CD14-positive monocyte (primary cell): ENCODE measurements around the gene ZNF281. TPM values are rescaled to one million over a fixed set of nuclear protein-coding genes. Genes with fewer than 3 reads are reported as not detected.
"Not testable (repeated sequence)": the region's sequence is repeated elsewhere in the genome, so short reads cannot be mapped to it uniquely, and the experiment has no call there.

Source experiments
- DNase-seq, 3 donors: peaks; one replicate each; pipeline ENCODE4 v3.0.0-alpha.2; 2011 to 2022
- H2AFZ ChIP-seq: 2 replicates; pipeline ENCODE4 v1.6.0; 2012; ENCODE audit warnings: mild to moderate bottlenecking, low read depth, low read length, inconsistent platforms; ENCODE audit not compliant: insufficient read depth, poor library complexity, severe bottlenecking
- H3K27ac ChIP-seq, 2 donors: 1 replicate in 1 of 2; 2 replicates in 1 of 2; pipeline ENCODE4 v1.5.1; 2012 to 2013; ENCODE audit warnings: low read length in 2 of 2, control low read depth in 1 of 2, inconsistent platforms in 1 of 2, low read depth in 1 of 2, mild to moderate bottlenecking in 1 of 2
- H3K27me3 ChIP-seq, 2 donors: one replicate each; pipeline versions ENCODE4 v1.6.0 to v1.6.1; 2011 to 2013; ENCODE audit warnings: low read length in 2 of 2; ENCODE audit not compliant: control insufficient read depth in 2 of 2, insufficient read depth in 2 of 2
- H3K36me3 ChIP-seq, 2 donors: replicated peaks in 1 of 2; 1 replicate in 1 of 2; 2 replicates in 1 of 2; pipeline versions ENCODE4 v1.5.1 to v1.6.1; 2012 to 2013; ENCODE audit warnings: low read length in 2 of 2, control low read depth in 1 of 2, inconsistent platforms in 1 of 2, mild to moderate bottlenecking in 1 of 2; ENCODE audit not compliant: insufficient read depth in 2 of 2, control insufficient read depth in 1 of 2
- H3K4me1 ChIP-seq, 2 donors: 1 replicate in 1 of 2; 2 replicates in 1 of 2; pipeline versions ENCODE4 v1.5.1 to v1.6.1; 2012 to 2013; ENCODE audit warnings: low read length in 2 of 2, control low read depth in 1 of 2, inconsistent platforms in 1 of 2, mild to moderate bottlenecking in 1 of 2, moderate library complexity in 1 of 2; ENCODE audit not compliant: insufficient read depth in 2 of 2, control insufficient read depth in 1 of 2
- H3K4me2 ChIP-seq: replicated peaks from 2 replicates; pipeline ENCODE3; 2012; ENCODE audit warnings: low read length, moderate library complexity, mild to moderate bottlenecking; ENCODE audit not compliant: poor library complexity, severe bottlenecking; ENCODE audit errors: extremely low read depth
- H3K4me3 ChIP-seq, 3 experiments: fragments of 200-600 bp in 1 of 3; sonication (generic) in 1 of 3; replicated peaks in 1 of 3; 1 replicate in 2 of 3; 2 replicates in 1 of 3; pipeline ENCODE4 v1.5.1; 2011 to 2013; ENCODE audit warnings: low read length in 3 of 3, mild to moderate bottlenecking in 3 of 3, control low read depth in 2 of 3, low read depth in 2 of 3, inconsistent platforms in 1 of 3, moderate library complexity in 1 of 3
- H3K79me2 ChIP-seq: 2 replicates; pipeline ENCODE4 v1.6.0; 2012; ENCODE audit warnings: mild to moderate bottlenecking, control low read depth, inconsistent platforms, low read length, moderate library complexity; ENCODE audit not compliant: insufficient read depth
- H3K9ac ChIP-seq: 2 replicates; pipeline ENCODE4 v1.6.0; 2017; ENCODE audit warnings: low read length, mild to moderate bottlenecking; ENCODE audit not compliant: insufficient read depth, poor library complexity, severe bottlenecking
- H3K9me3 ChIP-seq, 2 donors: replicated peaks in 1 of 2; 1 replicate in 1 of 2; 2 replicates in 1 of 2; pipeline versions ENCODE4 v1.5.1 to v1.6.1; 2012 to 2013; ENCODE audit warnings: low read length in 2 of 2, control low read depth in 1 of 2; ENCODE audit not compliant: control insufficient read depth in 1 of 2, insufficient read depth in 1 of 2
- H4K20me1 ChIP-seq: 2 replicates; pipeline ENCODE4 v1.6.0; 2012; ENCODE audit warnings: mild to moderate bottlenecking, low read length, control low read depth, moderate library complexity; ENCODE audit not compliant: insufficient read depth
- H3K27ac Mint-ChIP-seq, 7 donors: one replicate each; pipeline ENCODE4 v1.8.0; 2020; ENCODE audit warnings: mild to moderate bottlenecking in 7 of 7, mixed read lengths in 7 of 7, moderate library complexity in 6 of 7, inconsistent platforms in 2 of 7
- H3K27me3 Mint-ChIP-seq, 3 donors: one replicate each; pipeline ENCODE4 v1.8.0; 2021 to 2022; ENCODE audit warnings: low read depth in 3 of 3, mild to moderate bottlenecking in 3 of 3, mixed read lengths in 3 of 3, moderate library complexity in 3 of 3, inconsistent platforms in 1 of 3
- H3K36me3 Mint-ChIP-seq, 2 donors: one replicate each; pipeline ENCODE4 v1.8.0; 2020; ENCODE audit warnings: mixed read lengths in 2 of 2, inconsistent platforms in 1 of 2, mild to moderate bottlenecking in 1 of 2
- H3K4me1 Mint-ChIP-seq: one replicate; pipeline ENCODE4 v1.8.0; 2020; ENCODE audit warnings: mild to moderate bottlenecking, mixed read lengths
- H3K4me3 Mint-ChIP-seq, 2 donors: one replicate each; pipeline ENCODE4 v1.8.0; 2020; ENCODE audit warnings: mild to moderate bottlenecking in 2 of 2, mixed read lengths in 2 of 2, moderate library complexity in 1 of 2
- H3K9me3 Mint-ChIP-seq, 7 donors: one replicate each; pipeline ENCODE4 v1.8.0; 2020 to 2022; ENCODE audit warnings: mixed read lengths in 7 of 7, mild to moderate bottlenecking in 6 of 7, moderate library complexity in 6 of 7, inconsistent platforms in 2 of 7
- CTCF ChIP-seq: fragments of 200-600 bp; IDR thresholded peaks from one replicate; pipeline ENCODE4 v1.8.0; 2022; ENCODE audit warnings: antibody characterized with exemption, mild to moderate bottlenecking
- WGBS: methylation state at CpG from one replicate; pipeline ENCODE4 v1.1.5; 2013; ENCODE audit warnings: missing lambda C conversion rate; ENCODE audit not compliant: insufficient coverage; 5-methylcytosine and 5-hydroxymethylcytosine counted together
- intact Hi-C, 2 donors: fragments of 100-400 bp; cut with micrococcal nuclease; formaldehyde crosslinking; loops; one replicate each; pipeline versions ENCODE4 v1.15.0 to v1.15.1; 2023
- polyA plus RNA-seq, 3 donors: library from polyadenylated mRNA; depleted of rRNA in 1 of 3; unstranded in 2 of 3; stranded (reverse) in 1 of 3; fragments of 300-500 nt in 2 of 3; fragments of >200 nt in 1 of 3; fragmentation: Illumina TruSeq in 2 of 3; gene quantifications; 1 replicate in 2 of 3; 2 replicates in 1 of 3; pipeline ENCODE4 v1.2.3, GENCODE V29; 2012 to 2021

ZNF281 gene
- polyA plus RNA-seq, 3 donors = 10.5 to 30.6 (median 26.6) TPM

DNA sequence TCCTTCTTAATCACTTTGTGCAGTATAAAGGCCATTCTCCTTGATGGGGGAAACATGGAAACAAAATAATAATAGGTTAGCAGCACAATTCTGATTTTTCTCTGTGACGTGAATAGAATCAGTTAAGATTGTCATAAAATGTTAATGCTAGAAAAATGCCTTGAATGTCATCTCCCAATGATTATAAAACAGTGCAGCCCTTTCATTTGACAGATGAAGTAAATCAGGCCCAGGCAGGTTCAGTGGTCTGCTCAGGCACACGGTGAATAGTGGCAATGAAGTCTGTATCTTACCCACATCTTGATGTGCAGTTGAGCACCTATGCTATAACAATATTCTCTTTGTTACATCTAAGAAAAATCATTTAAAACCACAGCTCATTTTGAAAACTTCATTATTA lies 32.2 kb upstream of the ZNF281 start:
- Mint-ChIP-seq H3K4me3 (no peak overlapping the region), H3K4me1 (peaks cover 9% of the 10 kb centered on the region), H3K36me3 (no peaks in the 10 kb centered on the region), H3K27me3 (no peaks in the 10 kb centered on the region), H3K27ac (no peak overlapping the region), H3K9me3 (no peaks in the 10 kb centered on the region)
- no peak overlapping the region for H3K9ac ChIP-seq
- 60% methylated on average over 1 of the region's 2 CpGs for WGBS
- H3K36me3 ChIP-seq = no peaks in the 10 kb centered on the region
- peaks cover 0 to 3% of the 10 kb centered on the region in 2 donors for H3K4me1 ChIP-seq
- H2AFZ ChIP-seq = no peak overlapping the region
- no peak overlapping the region for H3K4me2 ChIP-seq
- no peaks in the 10 kb centered on the region for H3K9me3 ChIP-seq
- H4K20me1 ChIP-seq = no peaks in the 10 kb centered on the region
- H3K79me2 ChIP-seq = no peaks in the 10 kb centered on the region
- H3K27me3 ChIP-seq = no peaks in the 10 kb centered on the region
- no peak overlapping the region for H3K4me3 ChIP-seq
- no peak for DNase-seq
- intact Hi-C loops = no loop called here
- no peak overlapping the region for H3K27ac ChIP-seq
- TF ChIP-seq CTCF = no peak

DNA sequence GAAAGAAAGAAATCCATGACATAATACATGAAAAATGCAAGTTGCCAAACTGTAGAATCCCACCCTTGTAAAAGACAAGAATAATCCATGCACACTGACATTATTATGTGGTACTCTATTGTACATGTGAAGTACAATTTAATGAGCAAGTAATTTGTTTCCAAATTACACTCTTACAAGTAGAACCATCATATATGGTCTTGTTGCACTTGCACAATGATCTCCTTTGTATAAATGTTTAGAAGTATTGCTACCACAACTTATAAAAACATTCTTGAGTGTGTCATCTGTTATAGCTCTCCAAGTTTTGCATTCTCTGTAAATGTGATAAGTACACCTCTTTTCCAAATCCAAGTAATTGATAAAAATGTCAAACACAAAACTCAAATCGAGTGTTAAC lies 29.1 kb upstream of the ZNF281 start:
- peaks cover 0 to 3% of the 10 kb centered on the region in 2 donors for H3K4me1 ChIP-seq
- Mint-ChIP-seq H3K9me3 (no peaks in the 10 kb centered on the region), H3K4me3 (no peak overlapping the region)

GRCh38 chr1:200438413-200438812 lies 28.6 kb upstream of the ZNF281 start:
- H3K36me3 ChIP-seq, DNase-seq, H3K4me3 Mint-ChIP-seq, H3K9me3 Mint-ChIP-seq, H3K27me3 ChIP-seq, H3K4me1 ChIP-seq, H3K36me3 Mint-ChIP-seq, H4K20me1 ChIP-seq, H3K4me3 ChIP-seq, H3K4me1 Mint-ChIP-seq, H3K79me2 ChIP-seq, H3K9ac ChIP-seq, H3K27me3 Mint-ChIP-seq, H3K4me2 ChIP-seq, H3K9me3 ChIP-seq, H3K27ac ChIP-seq, H3K27ac Mint-ChIP-seq, intact Hi-C loops: not testable (repeated sequence)
- H2AFZ ChIP-seq = peak overlapping the region; percentile 69
- WGBS = 79% methylated on average over 5 of the region's 7 CpGs

More for the DNA sequence above, 29.1 kb upstream of the ZNF281 start:
- intact Hi-C loops = no loop called here
- H3K79me2 ChIP-seq = no peaks in the 10 kb centered on the region
- H3K36me3 Mint-ChIP-seq = no peaks in the 10 kb centered on the region
- no peak overlapping the region for H3K27ac Mint-ChIP-seq
- TF ChIP-seq CTCF = no peak
- no peak overlapping the region for H3K9ac ChIP-seq
- no peaks in the 10 kb centered on the region for H3K9me3 ChIP-seq
- H3K4me1 Mint-ChIP-seq = peaks cover 9% of the 10 kb centered on the region
- DNase-seq = no peak
- H2AFZ ChIP-seq = no peak overlapping the region
- no peaks in the 10 kb centered on the region for H3K27me3 ChIP-seq
- H3K36me3 ChIP-seq = no peaks in the 10 kb centered on the region
- no peak overlapping the region for H3K4me3 ChIP-seq
- no peak overlapping the region for H3K4me2 ChIP-seq
- 100% methylated on average over 1 of the region's 1 CpG for WGBS
- no peaks in the 10 kb centered on the region for H3K27me3 Mint-ChIP-seq
- no peaks in the 10 kb centered on the region for H4K20me1 ChIP-seq
- no peak overlapping the region for H3K27ac ChIP-seq
